ENCODE results near the gene CHCHD3.

DNA sequence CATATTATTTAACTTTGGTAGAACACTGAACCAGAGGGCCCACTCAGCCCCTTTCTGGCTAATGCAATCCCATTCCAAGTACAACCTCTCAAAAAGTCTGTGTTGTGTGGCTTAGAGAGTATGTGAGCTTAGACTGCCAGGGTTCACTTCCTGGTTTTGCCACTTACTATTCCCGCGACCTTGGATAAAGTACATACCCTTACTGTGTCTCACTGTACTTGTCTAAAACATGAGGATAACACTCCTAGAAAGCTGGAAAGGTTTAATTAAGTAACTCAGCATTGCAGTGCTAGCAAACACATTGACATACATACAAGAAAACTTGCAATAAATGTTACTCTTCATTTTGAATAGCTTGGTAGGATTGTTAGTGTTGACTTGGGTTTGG, 215.8 kb downstream of the CHCHD3 start:
- TF ChIP-seq, protein P1, sequence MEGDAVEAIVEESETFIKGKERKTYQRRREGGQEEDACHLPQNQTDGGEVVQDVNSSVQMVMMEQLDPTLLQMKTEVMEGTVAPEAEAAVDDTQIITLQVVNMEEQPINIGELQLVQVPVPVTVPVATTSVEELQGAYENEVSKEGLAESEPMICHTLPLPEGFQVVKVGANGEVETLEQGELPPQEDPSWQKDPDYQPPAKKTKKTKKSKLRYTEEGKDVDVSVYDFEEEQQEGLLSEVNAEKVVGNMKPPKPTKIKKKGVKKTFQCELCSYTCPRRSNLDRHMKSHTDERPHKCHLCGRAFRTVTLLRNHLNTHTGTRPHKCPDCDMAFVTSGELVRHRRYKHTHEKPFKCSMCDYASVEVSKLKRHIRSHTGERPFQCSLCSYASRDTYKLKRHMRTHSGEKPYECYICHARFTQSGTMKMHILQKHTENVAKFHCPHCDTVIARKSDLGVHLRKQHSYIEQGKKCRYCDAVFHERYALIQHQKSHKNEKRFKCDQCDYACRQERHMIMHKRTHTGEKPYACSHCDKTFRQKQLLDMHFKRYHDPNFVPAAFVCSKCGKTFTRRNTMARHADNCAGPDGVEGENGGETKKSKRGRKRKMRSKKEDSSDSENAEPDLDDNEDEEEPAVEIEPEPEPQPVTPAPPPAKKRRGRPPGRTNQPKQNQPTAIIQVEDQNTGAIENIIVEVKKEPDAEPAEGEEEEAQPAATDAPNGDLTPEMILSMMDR (conservative IDR thresholded peaks at IDR 0.05; ENCODE audit: low read depth, low read length) = no peak
- TF ChIP-seq, protein P2, sequence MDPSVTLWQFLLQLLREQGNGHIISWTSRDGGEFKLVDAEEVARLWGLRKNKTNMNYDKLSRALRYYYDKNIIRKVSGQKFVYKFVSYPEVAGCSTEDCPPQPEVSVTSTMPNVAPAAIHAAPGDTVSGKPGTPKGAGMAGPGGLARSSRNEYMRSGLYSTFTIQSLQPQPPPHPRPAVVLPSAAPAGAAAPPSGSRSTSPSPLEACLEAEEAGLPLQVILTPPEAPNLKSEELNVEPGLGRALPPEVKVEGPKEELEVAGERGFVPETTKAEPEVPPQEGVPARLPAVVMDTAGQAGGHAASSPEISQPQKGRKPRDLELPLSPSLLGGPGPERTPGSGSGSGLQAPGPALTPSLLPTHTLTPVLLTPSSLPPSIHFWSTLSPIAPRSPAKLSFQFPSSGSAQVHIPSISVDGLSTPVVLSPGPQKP (IDR thresholded peaks at IDR 0.05; ENCODE audit: borderline replicate concordance, low read depth, low read length) = no peak
- TF ChIP-seq POLR2A (IDR thresholded peaks at IDR 0.05; ENCODE audit: low read depth, low read length) (no peak), BHLHE40 (IDR thresholded peaks at IDR 0.05; ENCODE audit: low read depth, low read length) (no peak)
- TF ChIP-seq, protein P3, sequence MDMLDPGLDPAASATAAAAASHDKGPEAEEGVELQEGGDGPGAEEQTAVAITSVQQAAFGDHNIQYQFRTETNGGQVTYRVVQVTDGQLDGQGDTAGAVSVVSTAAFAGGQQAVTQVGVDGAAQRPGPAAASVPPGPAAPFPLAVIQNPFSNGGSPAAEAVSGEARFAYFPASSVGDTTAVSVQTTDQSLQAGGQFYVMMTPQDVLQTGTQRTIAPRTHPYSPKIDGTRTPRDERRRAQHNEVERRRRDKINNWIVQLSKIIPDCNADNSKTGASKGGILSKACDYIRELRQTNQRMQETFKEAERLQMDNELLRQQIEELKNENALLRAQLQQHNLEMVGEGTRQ (IDR thresholded peaks at IDR 0.05; ENCODE audit: low read depth, low read length) = no peak
